Measurements from ENCODE around the gene SLC6A7.

Gene SLC6A7

GRCh38 chr5:150190503-150190979 is 679 bp downstream of the SLC6A7 start:
- no peaks in the 10 kb centered on the region for H3K79me1 ChIP-seq (ENCODE audit: low read length)
- peaks cover 1% of the 10 kb centered on the region for H3K79me2 ChIP-seq (ENCODE audit: control insufficient read depth, insufficient read depth, low read length, poor library complexity)
- H2BK120ac ChIP-seq (ENCODE audit: insufficient read depth, low read length, poor library complexity), result no peak overlapping the region
- H4K91ac ChIP-seq (ENCODE audit: low read depth, low read length), result no peak overlapping the region
- H4K12ac ChIP-seq (ENCODE audit: low read depth, low read length), result no peak overlapping the region
- peaks cover 14 to 21% of the 10 kb centered on the region in 2 experiments for H3K4me1 ChIP-seq (ENCODE audit: control insufficient read depth in 1 of 2, insufficient read depth in 2 of 2, low read length in 2 of 2)
- H2AK5ac ChIP-seq (ENCODE audit: low read length), result no peak overlapping the region
- no peak overlapping the region for H3K23ac ChIP-seq (ENCODE audit: low read length)
- H2BK5ac ChIP-seq (ENCODE audit: low read depth, low read length, poor library complexity), result no peak overlapping the region
- no peak overlapping the region for H3K14ac ChIP-seq (ENCODE audit: low read length)
- H3K9ac ChIP-seq (ENCODE audit: low read length), result no peak overlapping the region
- H4K8ac ChIP-seq (ENCODE audit: low read depth, low read length), result no peak overlapping the region
- DNase-seq, result no peak
- no peak overlapping the region for H3K4ac ChIP-seq (ENCODE audit: low read depth, low read length)
- H3K9me3 ChIP-seq (ENCODE audit: insufficient read depth, low read depth, low read length), result no peaks in the 10 kb centered on the region
- WGBS (ENCODE audit: extremely low coverage, insufficient coverage, insufficient read length), result no CpG with 5 or more reads among the region's 16 CpGs
- H3K4me2 ChIP-seq (ENCODE audit: low read length), result no peak overlapping the region
- peaks cover 28% of the 10 kb centered on the region for H3K27me3 ChIP-seq (ENCODE audit: insufficient read depth, low read length)
- H2AFZ ChIP-seq (ENCODE audit: insufficient read depth, low read length, poor library complexity), result no peak overlapping the region
- H3K18ac ChIP-seq (ENCODE audit: low read length), result no peak overlapping the region
- peak overlapping the region; percentile 10 for H3K4me3 ChIP-seq (ENCODE audit: low read depth, low read length)
- no peak overlapping the region for H2BK12ac ChIP-seq (ENCODE audit: low read length)
- no peaks in the 10 kb centered on the region for H3K36me3 ChIP-seq (ENCODE audit: control insufficient read depth in 1 of 2, insufficient read depth in 2 of 2, low read length in 2 of 2)
- no peak overlapping the region for H3K27ac ChIP-seq (ENCODE audit: low read depth, low read length)

GRCh38 chr5:150190987-150191386 is 1.1 kb downstream of the SLC6A7 start:
- Histone ChIP-seq H3K9ac (ENCODE audit: low read length) (no peak overlapping the region), H3K18ac (ENCODE audit: low read length) (no peak overlapping the region), H3K27ac (ENCODE audit: low read depth, low read length) (no peak overlapping the region), H3K4ac (ENCODE audit: low read depth, low read length) (no peak overlapping the region), H4K12ac (ENCODE audit: low read depth, low read length) (no peak overlapping the region), H3K79me2 (ENCODE audit: control insufficient read depth, insufficient read depth, low read length, poor library complexity) (peaks cover 1% of the 10 kb centered on the region), H2AK5ac (ENCODE audit: low read length) (no peak overlapping the region), H2BK12ac (ENCODE audit: low read length) (no peak overlapping the region), H3K23ac (ENCODE audit: low read length) (no peak overlapping the region), H3K4me2 (ENCODE audit: low read length) (no peak overlapping the region), H2BK5ac (ENCODE audit: low read depth, low read length, poor library complexity) (no peak overlapping the region), H2BK120ac (ENCODE audit: insufficient read depth, low read length, poor library complexity) (no peak overlapping the region), H3K36me3 (ENCODE audit: control insufficient read depth in 1 of 2, insufficient read depth in 2 of 2, low read length in 2 of 2) (no peaks in the 10 kb centered on the region), H3K4me3 (ENCODE audit: low read depth, low read length) (no peak overlapping the region), H3K27me3 (ENCODE audit: insufficient read depth, low read length) (peaks cover 28% of the 10 kb centered on the region), H4K8ac (ENCODE audit: low read depth, low read length) (no peak overlapping the region), H2AFZ (ENCODE audit: insufficient read depth, low read length, poor library complexity) (no peak overlapping the region), H3K9me3 (ENCODE audit: insufficient read depth, low read depth, low read length) (no peaks in the 10 kb centered on the region), H3K14ac (ENCODE audit: low read length) (no peak overlapping the region), H4K91ac (ENCODE audit: low read depth, low read length) (no peak overlapping the region), H3K79me1 (ENCODE audit: low read length) (no peaks in the 10 kb centered on the region), H3K4me1 (ENCODE audit: control insufficient read depth in 1 of 2, insufficient read depth in 2 of 2, low read length in 2 of 2) (peaks cover 14 to 21% of the 10 kb centered on the region in 2 experiments)
- DNase-seq, result no peak
- no CpG with 5 or more reads among the region's 2 CpGs for WGBS (ENCODE audit: extremely low coverage, insufficient coverage, insufficient read length)

GRCh38 chr5:150192462-150192861 is 2.6 kb downstream of the SLC6A7 start:
- H3K9me3 ChIP-seq (ENCODE audit: insufficient read depth, low read depth, low read length), result no peaks in the 10 kb centered on the region
- no peak overlapping the region for H4K91ac ChIP-seq (ENCODE audit: low read depth, low read length)
- no peak overlapping the region for H3K9ac ChIP-seq (ENCODE audit: low read length)
- H3K4ac ChIP-seq (ENCODE audit: low read depth, low read length), result no peak overlapping the region
- no peak overlapping the region for H3K23ac ChIP-seq (ENCODE audit: low read length)
- H2BK120ac ChIP-seq (ENCODE audit: insufficient read depth, low read length, poor library complexity), result no peak overlapping the region
- no peak overlapping the region for H3K18ac ChIP-seq (ENCODE audit: low read length)
- no peak overlapping the region for H2BK5ac ChIP-seq (ENCODE audit: low read depth, low read length, poor library complexity)
- H3K36me3 ChIP-seq (ENCODE audit: control insufficient read depth in 1 of 2, insufficient read depth in 2 of 2, low read length in 2 of 2), result no peaks in the 10 kb centered on the region
- no peak overlapping the region for H3K4me2 ChIP-seq (ENCODE audit: low read length)
- no peaks in the 10 kb centered on the region for H3K79me1 ChIP-seq (ENCODE audit: low read length)
- no peak overlapping the region for H4K8ac ChIP-seq (ENCODE audit: low read depth, low read length)
- H3K79me2 ChIP-seq (ENCODE audit: control insufficient read depth, insufficient read depth, low read length, poor library complexity), result peaks cover 1% of the 10 kb centered on the region
- peaks cover 14 to 21% of the 10 kb centered on the region in 2 experiments for H3K4me1 ChIP-seq (ENCODE audit: control insufficient read depth in 1 of 2, insufficient read depth in 2 of 2, low read length in 2 of 2)
- DNase-seq, result no peak
- no peak overlapping the region for H2AK5ac ChIP-seq (ENCODE audit: low read length)
- H3K27ac ChIP-seq (ENCODE audit: low read depth, low read length), result no peak overlapping the region
- H3K27me3 ChIP-seq (ENCODE audit: insufficient read depth, low read length), result peaks cover 28% of the 10 kb centered on the region
- H3K14ac ChIP-seq (ENCODE audit: low read length), result no peak overlapping the region
- no peak overlapping the region for H2BK12ac ChIP-seq (ENCODE audit: low read length)
- no peak overlapping the region for H3K4me3 ChIP-seq (ENCODE audit: low read depth, low read length)
- H4K12ac ChIP-seq (ENCODE audit: low read depth, low read length), result no peak overlapping the region
- WGBS (ENCODE audit: extremely low coverage, insufficient coverage, insufficient read length), result no CpG with 5 or more reads among the region's 4 CpGs
- no peak overlapping the region for H2AFZ ChIP-seq (ENCODE audit: insufficient read depth, low read length, poor library complexity)

- Histone ChIP-seq H3K18ac (ENCODE audit: low read length) (no peak overlapping the region), H4K8ac (ENCODE audit: low read depth, low read length) (no peak overlapping the region), H2BK5ac (ENCODE audit: low read depth, low read length, poor library complexity) (no peak overlapping the region), H4K12ac (ENCODE audit: low read depth, low read length) (no peak overlapping the region), H3K36me3 (ENCODE audit: control insufficient read depth in 1 of 2, insufficient read depth in 2 of 2, low read length in 2 of 2) (no peaks in the 10 kb centered on the region), H2BK12ac (ENCODE audit: low read length) (no peak overlapping the region), H3K4me1 (ENCODE audit: control insufficient read depth in 1 of 2, insufficient read depth in 2 of 2, low read length in 2 of 2) (peaks cover 6 to 10% of the 10 kb centered on the region in 2 experiments), H3K14ac (ENCODE audit: low read length) (no peak overlapping the region), H3K4me3 (ENCODE audit: low read depth, low read length) (no peak overlapping the region), H2BK120ac (ENCODE audit: insufficient read depth, low read length, poor library complexity) (no peak overlapping the region), H3K4ac (ENCODE audit: low read depth, low read length) (no peak overlapping the region), H3K79me2 (ENCODE audit: control insufficient read depth, insufficient read depth, low read length, poor library complexity) (no peaks in the 10 kb centered on the region), H2AFZ (ENCODE audit: insufficient read depth, low read length, poor library complexity) (no peak overlapping the region), H3K9me3 (ENCODE audit: insufficient read depth, low read depth, low read length) (no peaks in the 10 kb centered on the region), H3K79me1 (ENCODE audit: low read length) (no peaks in the 10 kb centered on the region), H2AK5ac (ENCODE audit: low read length) (no peak overlapping the region), H3K4me2 (ENCODE audit: low read length) (no peak overlapping the region), H3K27ac (ENCODE audit: low read depth, low read length) (no peak overlapping the region), H3K23ac (ENCODE audit: low read length) (no peak overlapping the region), H3K27me3 (ENCODE audit: insufficient read depth, low read length) (peaks cover 2% of the 10 kb centered on the region), H4K91ac (ENCODE audit: low read depth, low read length) (no peak overlapping the region), H3K9ac (ENCODE audit: low read length) (no peak overlapping the region)
- DNase-seq, result no peak
- no CpG with 5 or more reads among the region's 9 CpGs for WGBS (ENCODE audit: extremely low coverage, insufficient coverage, insufficient read length)
Measured at GRCh38 chr5:150195736-150196485, 6.0 kb downstream of the SLC6A7 start.

Measured in trophoblast cell (in vitro differentiated cells and primary cell).